ENCODE measurements around the gene CNKSR3.

CNKSR3 gene

DNA sequence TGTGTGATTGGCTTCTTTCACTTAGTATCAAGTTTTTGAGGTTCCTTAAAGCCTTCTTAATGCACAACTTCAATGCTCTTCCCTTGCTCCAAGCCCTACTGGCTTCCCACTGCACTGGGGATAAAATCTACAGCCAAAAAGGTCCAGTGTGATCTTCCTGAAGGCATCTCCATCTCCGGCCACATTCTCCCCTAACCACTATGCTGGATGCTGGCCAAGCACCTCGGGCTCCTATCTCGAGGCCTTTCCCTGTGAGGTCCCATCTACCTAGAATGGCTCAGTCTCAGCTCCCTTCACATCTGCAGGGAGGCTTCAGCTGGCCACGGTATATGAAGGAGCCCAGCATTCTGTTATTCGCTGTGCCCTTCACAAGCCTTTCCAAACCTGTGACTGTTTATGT, 48.1 kb downstream of the CNKSR3 start:
- peaks cover 23% of the 10 kb centered on the region for H3K4me1 ChIP-seq (ENCODE audit: control insufficient read depth, insufficient read depth, low read length)

DNA sequence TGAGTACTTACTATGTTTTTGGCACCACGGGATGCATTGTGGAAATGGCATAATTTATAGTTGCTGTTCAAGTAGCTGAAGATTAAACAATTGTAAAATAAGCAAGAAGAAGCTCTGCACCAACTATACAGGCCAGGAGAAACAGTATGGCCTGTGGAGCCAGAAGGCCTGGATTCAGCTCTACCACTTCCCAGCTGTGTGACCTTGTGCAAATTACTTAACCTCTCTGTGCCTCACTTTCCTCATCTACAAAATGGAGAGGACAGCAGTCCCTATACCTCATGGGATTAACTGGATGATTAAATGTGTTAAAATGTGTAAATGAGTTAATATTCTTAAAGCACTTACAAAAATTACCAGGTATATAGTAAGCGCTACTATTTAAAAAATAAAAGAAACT, 49.1 kb downstream of the CNKSR3 start:
- no peak overlapping the region for H3K9ac ChIP-seq (ENCODE audit: low read length)
- no peak overlapping the region for H3K4me3 ChIP-seq (ENCODE audit: low read depth, low read length)
- H3K27ac ChIP-seq (ENCODE audit: low read depth, low read length), result no peak overlapping the region
- no peaks in the 10 kb centered on the region for H3K27me3 ChIP-seq (ENCODE audit: control insufficient read depth, insufficient read depth, low read length)
- H3K36me3 ChIP-seq (ENCODE audit: control insufficient read depth, insufficient read depth, low read length), result no peaks in the 10 kb centered on the region
- H3K9me3 ChIP-seq (ENCODE audit: control insufficient read depth, insufficient read depth, low read depth, low read length), result no peaks in the 10 kb centered on the region
- peaks cover 23% of the 10 kb centered on the region for H3K4me1 ChIP-seq (ENCODE audit: control insufficient read depth, insufficient read depth, low read length)

More for the DNA sequence above, 48.1 kb downstream of the CNKSR3 start:
- no peaks in the 10 kb centered on the region for H3K27me3 ChIP-seq (ENCODE audit: control insufficient read depth, insufficient read depth, low read length)
- no peaks in the 10 kb centered on the region for H3K9me3 ChIP-seq (ENCODE audit: control insufficient read depth, insufficient read depth, low read depth, low read length)
- H3K27ac ChIP-seq (ENCODE audit: low read depth, low read length), result no peak overlapping the region
- H3K36me3 ChIP-seq (ENCODE audit: control insufficient read depth, insufficient read depth, low read length), result no peaks in the 10 kb centered on the region
- H3K9ac ChIP-seq (ENCODE audit: low read length), result no peak overlapping the region
- no peak overlapping the region for H3K4me3 ChIP-seq (ENCODE audit: low read depth, low read length)

DNA sequence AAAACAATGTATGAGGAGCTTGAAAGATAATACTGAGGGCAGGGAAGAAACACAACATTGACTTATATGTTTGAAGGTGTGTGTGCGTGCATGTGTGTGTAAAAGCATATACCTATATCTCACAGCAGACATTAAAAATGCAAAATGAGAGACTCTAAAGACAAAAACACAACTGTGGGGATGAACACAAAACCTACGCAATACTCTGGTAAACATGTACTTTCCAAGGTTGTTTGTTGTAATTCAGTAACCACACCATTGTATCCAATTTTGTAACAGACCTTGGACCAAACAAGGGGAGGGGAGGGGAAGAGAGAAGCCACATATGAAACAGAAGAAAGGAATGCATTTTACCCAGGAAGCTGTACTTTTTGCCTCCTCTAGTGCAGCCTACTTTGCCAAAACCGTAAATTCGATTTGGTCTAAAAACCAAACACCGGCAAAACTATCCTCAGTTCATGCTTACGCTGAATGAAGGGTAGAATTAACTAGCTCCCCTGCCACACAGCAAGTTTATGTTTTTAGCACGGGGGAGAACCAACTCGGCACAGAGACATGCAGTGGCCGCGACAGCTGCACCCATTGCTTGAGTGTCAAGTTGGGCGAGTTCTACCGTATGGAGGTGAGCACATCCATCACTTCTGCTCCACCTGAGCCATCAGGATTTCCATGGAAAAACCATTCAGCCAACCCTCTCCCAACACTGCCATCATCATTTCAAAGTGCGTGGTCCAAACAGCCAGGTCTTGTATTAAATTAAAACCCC, 50.0 kb downstream of the CNKSR3 start:
- H3K36me3 ChIP-seq (ENCODE audit: control insufficient read depth, insufficient read depth, low read length), result no peaks in the 10 kb centered on the region
- no peaks in the 10 kb centered on the region for H3K9me3 ChIP-seq (ENCODE audit: control insufficient read depth, insufficient read depth, low read depth, low read length)
- H3K9ac ChIP-seq (ENCODE audit: low read length), result no peak overlapping the region
- peaks cover 23% of the 10 kb centered on the region for H3K4me1 ChIP-seq (ENCODE audit: control insufficient read depth, insufficient read depth, low read length)
- H3K27ac ChIP-seq (ENCODE audit: low read depth, low read length), result no peak overlapping the region
- H3K4me3 ChIP-seq (ENCODE audit: low read depth, low read length), result no peak overlapping the region
- no peaks in the 10 kb centered on the region for H3K27me3 ChIP-seq (ENCODE audit: control insufficient read depth, insufficient read depth, low read length)

DNA sequence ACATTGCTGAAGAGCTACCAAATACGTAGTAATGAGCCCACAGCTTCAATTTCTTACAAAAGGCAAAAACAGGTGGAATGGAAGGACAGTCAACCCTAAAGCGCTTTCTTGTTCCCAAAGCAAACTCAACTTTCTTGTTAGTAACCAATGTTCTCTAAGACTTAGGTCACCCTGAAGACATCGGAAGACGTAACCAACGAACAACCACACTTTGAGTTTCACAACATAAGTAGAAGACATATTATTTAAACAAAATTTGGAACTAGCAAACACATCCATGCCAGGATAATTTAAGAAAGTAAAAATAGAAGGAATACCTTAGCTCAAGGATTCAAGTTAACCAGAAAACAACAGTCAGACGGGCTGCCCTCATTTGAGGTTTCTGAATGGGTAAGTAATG, 51.0 kb downstream of the CNKSR3 start:
- Histone ChIP-seq H3K36me3 (ENCODE audit: control insufficient read depth, insufficient read depth, low read length) (no peaks in the 10 kb centered on the region), H3K27me3 (ENCODE audit: control insufficient read depth, insufficient read depth, low read length) (no peaks in the 10 kb centered on the region), H3K9me3 (ENCODE audit: control insufficient read depth, insufficient read depth, low read depth, low read length) (no peaks in the 10 kb centered on the region), H3K4me3 (ENCODE audit: low read depth, low read length) (no peak overlapping the region), H3K27ac (ENCODE audit: low read depth, low read length) (no peak overlapping the region), H3K9ac (ENCODE audit: low read length) (no peak overlapping the region), H3K4me1 (ENCODE audit: control insufficient read depth, insufficient read depth, low read length) (peaks cover 23% of the 10 kb centered on the region)

DNA sequence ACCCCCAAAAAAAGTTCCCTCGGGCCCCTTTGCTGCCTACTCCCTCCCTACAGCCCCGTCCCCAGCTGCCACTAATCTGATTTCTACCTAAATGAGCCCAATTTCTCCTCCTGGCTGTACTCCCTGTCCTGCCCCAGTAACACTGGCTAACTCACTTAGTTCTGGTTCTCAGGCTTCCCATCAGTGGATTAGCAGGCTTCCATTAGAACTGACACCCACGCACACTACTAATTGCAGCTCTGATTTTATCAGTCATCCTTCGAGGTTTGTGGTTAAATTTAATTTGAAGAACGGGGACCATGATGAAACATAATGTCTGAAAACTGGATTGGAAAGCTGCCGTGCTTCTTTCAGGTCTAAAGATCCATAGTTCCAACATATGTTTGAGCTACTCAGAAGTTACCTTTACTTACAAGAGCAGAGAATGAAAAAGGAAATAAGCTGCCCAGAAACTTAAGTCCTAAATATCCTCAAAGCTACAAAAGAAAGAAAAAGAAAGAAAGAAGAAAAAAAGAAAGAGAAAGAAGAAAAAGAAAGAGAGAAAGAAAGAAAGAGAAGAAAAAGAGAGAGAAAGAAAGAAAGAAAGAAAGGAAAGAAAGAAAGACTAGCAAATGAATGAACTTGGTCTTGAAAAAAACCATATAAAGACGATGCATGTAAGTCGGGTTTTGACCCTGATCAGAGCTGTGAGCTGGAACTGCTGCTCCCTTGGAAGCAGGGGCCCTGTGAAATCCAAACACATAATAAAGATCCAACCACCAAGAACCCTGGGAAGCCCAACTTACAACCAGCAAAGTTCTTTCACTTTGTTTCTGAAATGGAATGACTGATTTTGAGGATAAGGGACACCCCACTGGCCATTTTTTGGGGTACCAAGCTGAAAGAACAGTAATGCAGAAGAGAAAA, 51.7 kb downstream of the CNKSR3 start:
- H3K9me3 ChIP-seq (ENCODE audit: control insufficient read depth, insufficient read depth, low read depth, low read length), result no peaks in the 10 kb centered on the region
- no peak overlapping the region for H3K27ac ChIP-seq (ENCODE audit: low read depth, low read length)

DNA sequence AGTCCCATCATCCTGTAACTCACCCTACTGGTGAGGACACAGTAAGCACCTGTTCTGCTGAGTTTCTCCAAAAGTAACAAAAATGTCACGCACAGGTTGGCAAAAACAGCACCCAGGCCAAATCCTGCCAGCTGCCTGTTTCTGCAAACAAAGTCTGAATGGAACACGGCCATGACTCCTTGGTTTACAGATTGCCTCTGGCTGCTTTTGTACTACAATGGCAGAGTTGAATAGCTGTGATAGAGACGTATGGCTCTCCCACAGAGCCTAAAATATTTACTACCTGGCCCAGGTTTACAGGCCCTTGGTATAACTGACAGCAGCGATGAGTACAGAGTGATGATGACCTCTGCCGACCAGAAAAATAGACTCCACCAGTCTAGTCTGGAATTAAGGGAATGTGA, 52.6 kb downstream of the CNKSR3 start:
- no peaks in the 10 kb centered on the region for H3K36me3 ChIP-seq (ENCODE audit: control insufficient read depth, insufficient read depth, low read length)
- H3K4me3 ChIP-seq (ENCODE audit: low read depth, low read length), result no peak overlapping the region
- H3K27ac ChIP-seq (ENCODE audit: low read depth, low read length), result no peak overlapping the region
- H3K9me3 ChIP-seq (ENCODE audit: control insufficient read depth, insufficient read depth, low read depth, low read length), result no peaks in the 10 kb centered on the region
- H3K4me1 ChIP-seq (ENCODE audit: control insufficient read depth, insufficient read depth, low read length), result peaks cover 23% of the 10 kb centered on the region
- no peaks in the 10 kb centered on the region for H3K27me3 ChIP-seq (ENCODE audit: control insufficient read depth, insufficient read depth, low read length)
- no peak overlapping the region for H3K9ac ChIP-seq (ENCODE audit: low read length)

More for the DNA sequence above, 51.7 kb downstream of the CNKSR3 start:
- Histone ChIP-seq H3K4me3 (ENCODE audit: low read depth, low read length) (no peak overlapping the region), H3K4me1 (ENCODE audit: control insufficient read depth, insufficient read depth, low read length) (peaks cover 23% of the 10 kb centered on the region), H3K27me3 (ENCODE audit: control insufficient read depth, insufficient read depth, low read length) (no peaks in the 10 kb centered on the region), H3K36me3 (ENCODE audit: control insufficient read depth, insufficient read depth, low read length) (no peaks in the 10 kb centered on the region), H3K9ac (ENCODE audit: low read length) (no peak overlapping the region)

DNA sequence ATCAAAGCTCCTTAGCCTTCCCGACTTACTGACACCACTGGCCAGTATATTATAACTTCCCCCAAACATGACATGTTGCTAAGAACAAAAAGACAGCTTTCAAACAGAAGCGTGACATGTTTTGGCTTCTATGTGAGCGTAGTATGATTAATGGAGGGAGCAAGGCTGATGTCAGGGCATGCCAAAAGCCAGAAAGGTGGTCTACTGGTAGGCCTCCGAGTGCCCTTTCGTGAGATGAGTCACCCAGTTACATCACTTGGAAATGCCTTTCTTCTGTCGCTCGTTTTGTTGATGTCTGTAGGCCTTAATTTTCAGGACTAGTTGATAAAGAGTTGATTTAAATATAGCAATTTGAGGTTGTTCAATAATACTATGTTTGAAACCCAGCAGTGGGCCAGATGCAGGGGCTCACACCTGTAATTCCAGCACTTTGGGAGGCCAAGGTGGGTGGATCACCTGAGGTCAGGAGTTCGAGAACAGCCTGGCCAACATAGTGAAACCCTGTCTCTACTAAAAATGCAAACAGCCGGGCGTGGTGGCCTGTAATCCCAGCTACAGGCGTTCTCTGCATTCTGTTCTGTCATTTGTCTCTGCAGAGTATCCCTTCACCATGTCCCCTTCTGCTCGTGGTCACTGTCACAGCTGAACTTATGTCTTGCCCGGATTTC, 53.3 kb downstream of the CNKSR3 start:
- Histone ChIP-seq H3K4me1 (ENCODE audit: control insufficient read depth, insufficient read depth, low read length) (peaks cover 23% of the 10 kb centered on the region), H3K27ac (ENCODE audit: low read depth, low read length) (no peak overlapping the region)

DNA sequence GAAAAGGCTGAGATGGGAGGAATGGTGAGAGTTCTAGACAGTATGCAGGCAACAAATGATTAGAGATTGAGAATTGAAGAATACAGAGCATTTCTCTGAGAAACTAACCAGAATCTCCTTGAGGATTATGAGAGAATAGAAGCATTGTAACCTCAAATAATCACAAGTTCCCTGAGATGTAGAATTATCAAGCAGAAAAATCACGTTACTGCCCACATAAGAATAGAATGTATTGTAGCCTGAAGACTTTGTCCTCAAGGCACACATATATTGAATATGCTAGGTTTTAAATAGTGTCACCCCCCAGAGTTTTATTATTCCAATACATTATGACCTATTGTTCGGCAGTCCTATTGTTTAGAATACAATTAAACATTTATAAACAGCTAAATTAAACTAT, 57.2 kb downstream of the CNKSR3 start:
- Histone ChIP-seq H3K9me3 (ENCODE audit: control insufficient read depth, insufficient read depth, low read depth, low read length) (no peaks in the 10 kb centered on the region), H3K27me3 (ENCODE audit: control insufficient read depth, insufficient read depth, low read length) (no peaks in the 10 kb centered on the region), H3K27ac (ENCODE audit: low read depth, low read length) (no peak overlapping the region), H3K4me1 (ENCODE audit: control insufficient read depth, insufficient read depth, low read length) (peaks cover 7% of the 10 kb centered on the region), H3K36me3 (ENCODE audit: control insufficient read depth, insufficient read depth, low read length) (0 out of 2 replicates have a peak, but pooled peaks cover 3% of the 10 kb centered on the region), H3K4me3 (ENCODE audit: low read depth, low read length) (no peak overlapping the region), H3K9ac (ENCODE audit: low read length) (no peak overlapping the region)

More for the DNA sequence above, 53.3 kb downstream of the CNKSR3 start:
- Histone ChIP-seq H3K9ac (ENCODE audit: low read length) (no peak overlapping the region), H3K4me3 (ENCODE audit: low read depth, low read length) (no peak overlapping the region), H3K9me3 (ENCODE audit: control insufficient read depth, insufficient read depth, low read depth, low read length) (no peaks in the 10 kb centered on the region), H3K36me3 (ENCODE audit: control insufficient read depth, insufficient read depth, low read length) (no peaks in the 10 kb centered on the region), H3K27me3 (ENCODE audit: control insufficient read depth, insufficient read depth, low read length) (no peaks in the 10 kb centered on the region)

DNA sequence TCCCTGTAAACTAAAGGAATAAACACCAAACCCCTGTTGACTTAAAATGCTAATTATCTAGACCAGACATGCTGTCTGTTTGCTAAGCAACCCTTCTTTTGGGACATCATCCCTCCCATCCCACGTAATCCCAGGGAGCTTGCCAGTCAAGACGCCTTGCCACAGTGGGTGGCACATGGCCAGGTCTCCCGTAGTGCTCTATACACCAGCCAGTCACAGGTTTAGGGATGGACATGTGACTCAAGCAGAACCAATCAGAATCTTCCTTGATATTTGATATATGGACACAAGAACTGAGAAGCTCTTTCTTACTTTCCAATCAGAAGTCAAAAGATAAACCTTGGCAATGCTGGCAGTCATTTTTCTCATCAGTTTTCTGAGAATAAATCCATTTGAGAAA, 60.0 kb downstream of the CNKSR3 start:
- Histone ChIP-seq H3K27ac (ENCODE audit: low read depth, low read length) (no peak overlapping the region), H3K4me1 (ENCODE audit: control insufficient read depth, insufficient read depth, low read length) (no peaks in the 10 kb centered on the region; the same call in 1 of the 2 replicates), H3K4me3 (ENCODE audit: low read depth, low read length) (no peak overlapping the region), H3K36me3 (ENCODE audit: control insufficient read depth, insufficient read depth, low read length) (0 out of 2 replicates have a peak, but pooled peaks cover 3% of the 10 kb centered on the region), H3K27me3 (ENCODE audit: control insufficient read depth, insufficient read depth, low read length) (no peaks in the 10 kb centered on the region), H3K9me3 (ENCODE audit: control insufficient read depth, insufficient read depth, low read depth, low read length) (no peaks in the 10 kb centered on the region), H3K9ac (ENCODE audit: low read length) (no peak overlapping the region)

DNA sequence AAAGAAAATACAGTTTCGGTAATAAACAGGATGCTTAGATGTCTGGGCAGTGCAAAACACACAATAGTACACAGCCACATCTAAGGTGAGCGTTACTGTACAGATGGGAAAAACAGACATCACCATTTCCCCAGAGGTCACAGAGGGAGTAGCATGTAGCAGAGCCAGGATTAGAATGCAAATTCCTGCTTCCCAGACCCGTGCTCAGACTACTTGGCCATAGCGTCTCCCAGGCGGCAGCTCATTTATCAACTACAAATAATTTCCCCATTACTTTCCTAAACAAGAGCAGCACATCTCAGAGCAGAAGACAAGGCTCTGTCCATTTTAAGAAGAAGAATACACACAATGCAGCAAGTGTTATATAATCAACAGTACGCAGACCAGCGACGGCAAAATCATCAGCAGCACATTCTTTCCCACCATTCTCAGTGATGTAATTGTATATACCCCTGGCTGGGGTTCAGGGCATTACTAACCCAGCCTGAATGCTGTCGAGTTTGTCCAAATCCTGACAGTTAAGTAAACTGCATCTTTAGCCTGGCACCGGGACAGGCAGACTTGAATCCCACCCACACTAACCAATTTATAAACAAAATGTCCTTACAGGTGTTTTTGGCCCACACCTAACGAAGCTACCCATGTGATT, 61.9 kb downstream of the CNKSR3 start:
- Histone ChIP-seq H3K4me3 (ENCODE audit: low read depth, low read length) (no peak overlapping the region), H3K27ac (ENCODE audit: low read depth, low read length) (no peak overlapping the region), H3K9me3 (ENCODE audit: control insufficient read depth, insufficient read depth, low read depth, low read length) (no peaks in the 10 kb centered on the region), H3K36me3 (ENCODE audit: control insufficient read depth, insufficient read depth, low read length) (0 out of 2 replicates have a peak, but pooled peaks cover 3% of the 10 kb centered on the region), H3K4me1 (ENCODE audit: control insufficient read depth, insufficient read depth, low read length) (no peaks in the 10 kb centered on the region; the same call in 1 of the 2 replicates), H3K9ac (ENCODE audit: low read length) (no peak overlapping the region), H3K27me3 (ENCODE audit: control insufficient read depth, insufficient read depth, low read length) (no peaks in the 10 kb centered on the region)
